Fibroblast of skin of right biceps (primary cell): ENCODE measurements around the gene SETD6.
A peak's percentile ranks its signal among the peaks of the same experiment; 100 is the strongest.
"Not testable (repeated sequence)": the region's sequence is repeated elsewhere in the genome, so short reads cannot be mapped to it uniquely, and the experiment has no call there.

ENCODE experiments used
- DNase-seq: peaks from one replicate; pipeline ENCODE4 v3.0.0-alpha.2; 2013

Gene SETD6

DNA sequence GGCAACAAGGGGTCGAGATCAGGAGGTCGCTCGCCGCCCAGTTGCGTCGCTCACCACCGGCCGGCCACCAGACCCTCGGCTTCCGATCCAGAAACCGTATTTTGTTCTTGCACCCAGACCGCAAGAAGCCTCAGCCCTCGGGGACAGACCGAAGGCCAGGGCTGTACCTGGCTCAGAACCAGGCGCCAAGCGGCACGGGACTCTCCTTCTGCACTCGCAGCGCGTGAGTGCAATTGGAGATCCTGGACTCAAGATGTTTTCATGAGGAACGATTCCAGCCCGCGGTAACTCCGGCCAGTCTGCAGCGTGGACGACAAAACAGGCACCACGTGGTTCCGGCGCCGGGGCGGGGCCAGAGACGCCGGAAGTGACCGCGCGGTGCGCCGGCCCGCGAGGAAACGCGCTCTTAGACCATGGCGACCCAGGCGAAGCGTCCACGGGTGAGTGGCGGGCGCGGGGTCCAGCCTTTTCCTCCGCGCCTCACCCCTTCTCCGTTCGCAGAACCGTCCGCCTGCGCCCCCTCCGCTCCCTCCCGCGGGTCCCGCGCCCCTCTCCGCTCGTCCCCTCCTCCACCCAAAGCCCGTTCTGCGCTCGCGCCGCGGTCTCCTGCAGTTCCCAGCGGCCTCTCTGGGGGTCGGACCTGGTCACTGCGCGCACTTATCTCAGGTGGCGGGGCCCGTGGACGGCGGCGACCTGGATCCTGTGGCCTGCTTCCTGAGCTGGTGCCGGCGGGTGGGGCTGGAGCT lies at the start of gene SETD6:
TSS of gene SETD6 (plus strand) at position 393 of the 746 bp plus-strand sequence. CDS start at position 414, 21 bp downstream.
- peak; percentile 82 for DNase-seq

GRCh38 chr16:58465817-58466216 lies 49.5 kb upstream of the SETD6 start:
- no peak for DNase-seq

DNA sequence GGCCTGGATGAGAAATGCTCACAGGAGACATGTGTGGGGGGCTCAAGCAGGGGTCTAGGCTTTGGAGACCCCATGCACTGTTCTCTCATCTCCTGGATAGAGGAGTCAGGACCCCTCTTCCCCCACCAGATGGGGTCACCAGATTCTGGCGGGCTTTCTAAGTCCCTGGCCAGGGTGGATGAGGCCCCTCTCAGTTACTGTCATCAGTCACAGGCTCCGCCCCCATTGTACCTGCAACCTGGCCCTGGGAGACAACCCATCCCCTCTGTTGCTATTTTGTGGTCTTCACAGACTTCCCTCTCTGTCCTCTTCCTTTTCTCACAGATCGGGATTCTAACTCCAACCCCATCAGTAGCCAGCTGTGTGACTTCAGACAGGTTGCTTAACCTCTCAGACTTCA lies 48.9 kb upstream of the SETD6 start:
- no peak for DNase-seq

DNA sequence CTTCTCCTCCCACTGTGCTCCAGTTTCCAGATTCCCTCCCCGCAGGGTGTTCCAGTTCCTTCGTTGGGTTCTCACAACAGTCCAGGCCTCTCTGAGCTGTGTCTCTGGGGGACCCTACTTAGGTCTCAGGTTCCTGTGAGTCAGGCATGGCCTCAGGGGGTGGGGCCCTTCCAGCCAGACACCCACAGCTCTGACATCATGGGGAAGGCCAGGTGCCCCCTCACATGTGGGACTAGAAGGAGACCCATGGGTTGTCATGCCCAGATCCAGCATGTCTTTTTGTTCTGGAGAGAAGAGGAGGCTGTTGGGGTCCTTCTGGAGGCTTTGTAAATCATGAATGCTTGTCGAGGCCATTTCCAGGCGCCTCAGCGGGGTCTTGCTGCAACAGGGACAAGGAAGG lies 47.4 kb upstream of the SETD6 start:
- no peak for DNase-seq

- no peak for DNase-seq
These were observed 43.9 kb upstream of the SETD6 start for GRCh38 chr16:58471209-58471975.

DNA sequence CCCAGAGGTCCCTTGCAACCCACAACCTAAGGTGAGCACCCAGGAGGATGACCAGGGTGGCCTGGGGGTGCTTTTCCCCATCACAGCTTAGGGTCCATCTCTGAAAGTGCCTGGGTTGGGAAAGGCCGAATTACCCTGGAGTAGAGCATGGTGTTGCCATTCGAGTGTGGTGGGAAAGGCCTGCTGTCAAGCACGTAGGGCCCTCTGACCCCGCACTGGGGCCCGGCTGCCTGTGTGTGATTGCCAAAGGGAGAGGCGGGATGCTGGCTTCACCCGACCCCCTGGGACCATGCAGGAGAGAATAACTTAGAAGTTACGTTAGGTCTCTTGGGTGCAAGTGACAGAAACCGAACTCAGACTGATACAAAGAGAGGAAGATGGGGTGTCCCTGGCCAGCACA lies 43.1 kb upstream of the SETD6 start:
- DNase-seq = no peak

DNA sequence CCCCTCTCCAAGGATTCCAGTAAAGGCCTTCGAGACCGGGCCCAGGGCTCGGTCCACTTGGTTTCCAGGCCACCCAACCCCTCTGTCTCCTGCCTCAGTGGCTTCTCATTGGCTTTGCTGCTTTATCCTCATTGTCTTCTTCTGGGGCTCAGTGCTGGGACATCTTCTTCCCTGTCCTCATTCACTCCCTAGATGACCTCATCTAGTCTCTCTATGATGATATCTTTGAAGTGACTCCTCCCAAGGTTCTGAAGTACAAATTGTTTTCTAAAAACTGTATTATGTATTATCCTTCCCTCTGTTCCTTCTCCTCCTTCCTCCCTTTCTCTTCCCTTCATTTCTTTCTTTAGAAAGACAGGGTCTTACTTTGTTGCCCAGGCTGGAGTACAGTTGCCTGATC lies 42.5 kb upstream of the SETD6 start:
- DNase-seq = no peak

DNA sequence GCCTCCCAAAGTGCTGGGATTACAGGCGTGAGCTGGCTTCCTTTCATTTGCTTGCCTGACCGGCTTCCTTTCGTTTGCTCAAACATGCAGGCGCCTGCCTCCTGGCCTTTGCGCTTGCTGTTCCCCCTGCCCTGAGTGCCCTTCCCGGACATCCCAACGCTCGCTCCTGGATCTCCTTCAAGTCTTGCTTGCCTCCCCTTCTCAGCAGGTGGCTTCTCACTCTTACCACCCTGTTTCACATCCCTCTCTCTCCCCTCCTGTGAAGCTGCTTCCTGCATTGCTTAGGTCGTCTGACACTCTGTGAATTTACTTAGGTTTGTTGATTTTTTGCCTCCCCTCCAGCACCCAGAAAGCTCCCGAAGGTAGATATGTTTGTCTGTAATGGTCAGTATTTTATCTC lies 41.0 kb upstream of the SETD6 start:
- DNase-seq = no peak

DNA sequence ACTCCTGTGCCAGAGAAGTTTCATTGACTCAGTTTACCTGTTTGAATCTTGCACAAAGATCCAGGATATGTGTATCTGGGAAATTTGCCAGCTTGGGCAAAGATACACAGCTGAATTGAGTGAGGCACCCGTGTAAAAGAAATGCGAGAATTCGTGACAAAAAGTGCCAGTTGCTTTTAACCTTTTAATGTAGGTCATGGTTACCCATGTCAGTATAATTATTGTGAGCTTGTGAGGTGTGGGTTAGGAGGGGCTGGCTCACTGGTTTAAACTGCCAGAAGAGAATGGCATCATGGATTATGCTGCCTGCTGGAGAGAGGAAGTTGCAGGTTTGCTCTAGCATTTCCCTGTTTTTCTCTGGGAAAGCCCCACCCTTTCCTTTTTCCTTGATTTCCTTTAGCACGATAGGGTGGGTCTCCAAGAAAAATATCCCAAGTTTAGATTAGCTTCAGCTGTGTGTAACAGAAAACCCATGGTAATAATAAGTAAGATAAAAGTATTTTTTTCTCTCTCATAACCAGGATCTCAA lies 40.2 kb upstream of the SETD6 start:
- DNase-seq = no peak

GRCh38 chr16:58476791-58477190 lies 38.5 kb upstream of the SETD6 start:
- no peak for DNase-seq

DNA sequence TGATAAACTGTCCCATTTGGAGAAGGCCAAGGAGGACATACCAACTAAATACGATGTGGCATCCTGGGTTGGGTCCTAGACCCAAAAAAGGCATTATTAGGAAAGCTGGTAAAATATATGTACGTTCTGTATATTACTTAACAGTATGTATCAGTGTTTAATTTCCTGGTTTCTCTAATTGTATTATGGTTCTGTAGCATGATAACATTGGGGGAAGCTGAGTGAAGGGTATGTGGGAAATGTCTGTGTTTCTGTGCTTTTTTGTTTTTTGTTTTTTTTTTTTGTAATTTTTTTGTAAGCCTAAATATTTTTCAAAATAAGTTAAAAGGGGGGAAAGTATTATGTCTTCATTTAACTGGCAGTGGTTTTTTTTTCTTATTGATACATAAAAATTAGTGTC lies 36.9 kb upstream of the SETD6 start:
- DNase-seq = no peak

DNA sequence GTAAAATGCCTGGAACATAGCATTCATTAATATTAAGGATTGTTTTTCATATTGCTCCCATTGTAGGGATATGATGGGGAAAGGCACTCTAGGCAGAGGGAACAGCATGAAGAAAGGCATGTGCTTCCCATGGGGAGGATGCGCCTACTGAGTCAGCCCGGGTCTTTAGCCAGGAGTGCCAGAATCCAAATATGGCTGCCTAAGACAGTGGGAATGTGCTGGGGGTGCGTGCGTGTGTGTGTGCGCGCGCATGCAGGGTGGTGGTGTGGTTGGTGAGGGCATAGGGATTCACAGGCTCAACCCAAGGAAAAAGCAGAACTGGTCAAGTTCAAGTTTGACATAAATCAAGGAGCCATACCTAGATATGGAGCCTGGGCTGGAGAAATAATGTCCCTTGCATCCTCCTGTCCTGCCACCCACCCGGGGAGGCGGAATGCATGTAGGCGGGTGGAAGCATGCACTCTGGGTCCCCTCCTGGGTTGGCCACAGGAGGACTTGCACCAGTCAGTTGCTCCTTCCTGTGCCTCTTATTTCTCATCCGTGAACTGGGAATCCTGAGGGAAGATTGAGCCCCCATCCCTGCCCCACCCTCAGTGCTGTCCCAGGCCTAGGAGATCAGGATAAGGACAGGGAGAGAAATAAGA lies 34.0 kb upstream of the SETD6 start:
- no peak for DNase-seq

- DNase-seq = no peak
These were observed 33.4 kb upstream of the SETD6 start for GRCh38 chr16:58481931-58482330.

DNA sequence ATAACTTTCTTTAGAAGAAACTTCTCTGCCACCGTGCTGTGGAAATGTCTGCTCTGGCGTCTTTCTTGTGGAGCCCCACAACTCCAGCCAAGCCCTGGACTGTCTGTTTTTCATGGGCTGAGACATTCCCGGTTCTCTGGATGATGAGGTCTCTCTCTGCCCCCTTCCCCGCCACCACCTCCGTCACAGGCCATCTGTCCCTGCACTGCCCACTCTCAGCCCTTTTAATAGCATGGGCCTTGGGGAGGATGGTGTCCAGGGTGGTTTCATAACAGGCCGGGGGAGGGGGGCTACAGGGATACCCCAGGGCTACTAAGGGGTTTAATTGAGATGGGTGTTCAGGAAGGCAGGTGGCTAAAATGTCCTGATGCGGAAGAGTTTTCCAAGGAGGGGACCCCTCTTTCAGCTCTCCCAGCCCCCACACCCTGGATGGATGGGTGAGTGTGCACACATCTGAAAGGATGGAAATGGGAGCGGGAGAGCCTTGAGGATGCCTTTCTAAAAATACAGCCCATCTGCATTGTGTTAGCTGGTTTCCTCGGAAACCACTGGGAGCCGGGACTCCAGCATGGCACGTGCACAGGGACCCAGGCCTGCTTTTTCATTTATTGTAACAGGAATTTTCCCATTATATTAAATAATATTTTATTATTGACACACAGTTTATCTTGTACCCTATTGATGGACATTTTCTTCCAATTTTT lies 30.0 kb upstream of the SETD6 start:
- no peak for DNase-seq

DNA sequence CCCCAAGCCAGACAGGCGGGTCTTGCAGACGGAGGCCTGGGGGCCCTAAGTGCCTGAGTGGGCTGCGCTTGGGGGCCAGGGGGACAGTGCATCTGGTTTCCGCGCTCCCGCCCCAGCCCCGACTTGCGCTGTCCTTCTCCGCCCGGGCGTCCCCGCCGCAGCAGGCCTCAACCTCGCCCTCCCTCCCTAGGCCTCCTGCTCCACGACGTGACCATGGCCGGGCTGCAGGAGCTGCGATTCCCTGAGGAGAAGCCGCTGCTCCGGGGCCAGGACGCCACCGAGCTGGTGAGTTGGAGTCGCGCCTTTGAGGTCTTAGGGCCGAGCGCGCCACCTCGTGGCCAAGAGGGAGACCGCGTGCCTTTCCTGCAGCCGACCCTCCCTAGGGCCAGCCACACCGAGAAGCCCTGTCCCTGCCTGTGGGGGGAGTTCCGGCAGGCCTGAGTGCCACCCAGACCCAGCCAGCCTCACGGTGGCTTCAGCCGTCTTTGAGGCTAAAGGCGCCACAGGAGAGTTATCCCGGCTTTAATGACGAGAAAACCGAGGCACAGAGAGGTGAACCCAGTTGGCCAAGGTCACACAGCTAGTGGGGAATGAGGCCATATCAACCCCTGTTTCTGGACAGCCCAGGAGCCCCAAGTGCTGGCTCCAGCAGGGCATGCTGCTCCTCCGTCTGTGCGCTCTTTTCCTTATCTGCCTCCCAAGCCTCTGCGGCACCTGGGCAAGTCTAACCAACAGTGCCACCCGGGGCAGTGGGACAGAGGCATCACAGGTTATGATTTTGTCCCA lies 27.6 kb upstream of the SETD6 start:
- peak; percentile 72 for DNase-seq

DNA sequence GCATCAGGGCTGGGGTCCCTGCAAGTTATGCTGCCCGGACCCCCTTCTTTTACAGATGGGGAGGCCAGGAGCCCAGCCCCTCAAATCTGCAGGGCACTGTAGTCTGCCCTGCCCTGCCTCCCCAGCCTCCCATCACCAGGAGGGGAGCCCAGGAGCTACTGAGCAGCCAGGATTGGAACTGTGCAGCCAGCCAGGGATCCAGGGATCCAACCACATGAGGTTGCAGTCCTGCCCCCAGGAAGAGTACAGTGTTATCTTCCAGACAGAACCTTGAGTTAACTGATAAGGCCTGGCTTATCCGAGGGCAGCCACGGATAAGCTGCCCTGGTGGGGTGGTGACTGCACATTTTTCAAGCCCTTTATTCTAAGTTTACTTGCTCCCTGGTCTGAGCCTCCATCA lies 26.8 kb upstream of the SETD6 start:
- DNase-seq = no peak

DNA sequence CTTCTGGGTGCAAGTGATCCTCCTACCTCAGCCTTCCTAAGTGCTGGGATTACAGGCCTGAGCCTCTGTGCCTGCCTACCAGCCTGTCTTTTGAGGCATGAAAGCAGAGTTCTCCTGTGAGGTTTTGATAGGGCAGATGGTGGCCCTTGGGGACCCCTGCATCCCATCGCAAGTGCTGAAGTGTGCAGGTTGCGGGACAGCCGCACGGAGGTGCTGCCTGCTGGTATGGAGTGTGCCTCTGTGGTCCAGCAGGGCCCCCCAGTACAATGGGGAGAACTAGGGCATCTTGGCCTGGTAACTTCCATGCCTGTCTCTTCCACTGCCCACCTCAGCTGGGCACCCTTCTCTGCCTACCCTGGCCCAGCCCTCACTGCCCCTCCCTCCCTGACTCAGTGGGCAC lies 25.3 kb upstream of the SETD6 start:
- DNase-seq = no peak

- DNase-seq = not testable (repeated sequence)
These were observed 24.8 kb upstream of the SETD6 start for GRCh38 chr16:58490539-58490938.

GRCh38 chr16:58492066-58492465 lies 23.3 kb upstream of the SETD6 start:
- no peak for DNase-seq

DNA sequence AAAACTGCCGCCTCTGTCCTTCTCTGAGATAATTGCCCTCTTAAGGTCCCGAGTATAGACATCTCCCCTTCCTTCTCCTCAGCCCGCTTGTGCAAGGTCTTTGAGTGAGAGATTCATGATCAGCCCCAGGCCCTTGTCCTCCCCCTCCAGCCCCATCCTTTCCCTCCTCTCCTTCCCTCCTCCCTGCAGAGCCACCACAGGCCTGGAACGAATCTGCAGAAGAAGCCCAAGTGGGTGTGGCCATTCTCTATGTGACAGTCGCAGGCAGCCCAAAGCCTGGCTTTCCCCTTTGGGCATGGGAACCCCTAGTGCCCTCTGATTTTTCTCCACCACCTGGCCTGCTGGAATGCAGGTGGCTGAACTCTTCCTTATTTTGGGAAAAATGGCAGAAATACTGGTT lies 22.6 kb upstream of the SETD6 start:
- no peak for DNase-seq

DNA sequence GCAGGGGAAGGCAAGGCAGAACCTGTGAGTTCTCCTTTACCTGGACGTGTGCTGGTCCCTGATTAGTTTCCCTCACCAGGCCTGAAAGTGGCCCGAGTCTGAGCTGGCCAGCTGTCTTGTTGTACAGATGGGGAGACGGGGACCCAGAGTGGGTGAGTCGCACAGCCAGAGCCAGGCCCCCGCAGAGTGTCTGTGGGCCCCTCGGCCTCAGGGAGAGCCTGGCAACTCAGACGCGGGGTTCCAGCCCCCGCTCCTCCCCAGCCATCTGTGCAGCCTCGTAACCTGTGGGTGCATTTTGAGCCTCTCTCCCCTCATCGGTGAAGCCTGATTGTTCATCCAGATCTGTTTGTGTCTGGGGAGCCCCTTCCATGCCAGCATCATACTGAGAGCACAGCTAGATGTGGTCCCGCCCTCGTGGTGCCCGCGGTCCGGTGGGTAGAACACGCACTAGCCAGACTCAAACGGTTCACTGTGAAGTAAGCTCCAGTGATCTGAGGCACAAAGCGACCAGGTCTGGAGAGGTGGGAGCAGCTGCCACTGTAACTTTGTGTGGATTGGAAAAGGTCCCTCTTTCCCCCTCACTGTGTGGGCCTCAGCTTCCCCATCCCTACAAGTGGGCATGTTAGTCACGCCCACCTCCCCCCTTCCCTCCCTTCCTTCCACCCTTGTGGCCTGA lies 21.4 kb upstream of the SETD6 start:
- DNase-seq = no peak
